Measurements from ENCODE around the gene GPR89B.
A peak's percentile ranks its signal among the peaks of the same experiment; 100 is the strongest.

GPR89B gene

DNA sequence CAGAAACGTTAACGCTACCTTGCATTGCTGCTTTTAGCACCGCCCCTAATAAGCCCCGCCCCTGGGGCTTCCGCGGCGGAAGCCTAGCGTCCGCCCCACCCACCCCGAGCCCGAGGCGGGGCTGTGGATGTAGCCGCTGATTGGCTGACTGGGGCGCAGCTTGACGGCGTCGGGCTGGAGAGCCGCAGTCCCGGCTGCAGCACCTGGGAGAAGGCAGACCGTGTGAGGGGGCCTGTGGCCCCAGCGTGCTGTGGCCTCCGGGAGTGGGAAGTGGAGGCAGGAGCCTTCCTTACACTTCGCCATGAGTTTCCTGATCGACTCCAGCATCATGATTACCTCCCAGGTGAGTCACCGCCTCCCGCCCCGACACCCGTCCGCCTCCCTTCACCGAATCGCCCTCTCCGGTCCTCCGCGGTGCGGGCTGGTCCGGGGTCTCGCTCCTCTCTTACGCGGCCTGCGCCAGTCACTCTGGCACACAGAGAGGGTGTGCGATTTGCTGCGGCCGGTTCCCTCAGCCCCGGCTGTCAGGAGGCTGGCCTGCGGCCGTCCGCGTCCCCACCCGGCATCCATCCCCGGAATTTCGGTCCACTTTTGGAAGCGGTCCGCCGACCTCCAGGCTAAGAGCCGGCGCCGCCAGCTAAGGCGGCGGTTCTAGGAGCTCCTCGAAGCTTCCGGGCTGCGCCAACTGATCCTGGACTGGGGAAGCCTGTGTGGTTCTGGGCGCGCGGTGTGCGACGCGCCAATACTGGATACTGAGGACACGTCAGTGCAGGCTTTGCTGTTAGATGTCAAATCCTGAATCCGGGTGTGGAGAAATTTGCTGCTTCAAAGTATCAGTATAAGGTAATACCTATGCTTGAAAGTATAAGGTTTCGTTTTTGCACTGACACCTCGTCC, at the start of gene GPR89B:
Gene GPR89B, plus strand, starts transcription at position 185 of the 897 bp plus-strand sequence. Its CDS starts 117 bp downstream, at position 302.
- DNase-seq (ENCODE audit: low read depth) = peak; percentile 90
- peak within 1 kb of the TSS; percentile 75 for H3K4me3 ChIP-seq (ENCODE audit: low read depth, low read length)

DNA sequence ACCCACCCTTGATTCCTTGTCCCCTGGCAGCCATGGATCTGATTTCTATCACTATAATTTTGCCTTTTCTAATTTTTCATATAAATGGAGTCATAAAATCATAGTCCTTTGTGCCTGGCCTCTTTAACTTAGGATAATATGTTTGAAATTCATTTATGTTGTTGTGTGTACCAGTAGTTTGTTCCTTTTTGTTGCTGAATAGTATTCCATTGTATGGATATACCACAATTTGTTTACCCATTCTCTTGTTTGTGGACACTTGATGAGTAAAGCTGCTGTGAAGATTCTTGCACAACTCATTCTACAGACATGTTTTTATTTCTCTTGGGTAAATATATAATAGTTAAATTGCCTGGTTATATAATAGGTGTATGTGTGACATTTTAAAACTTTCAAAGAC, 48.3 kb upstream of the GPR89B start:
- H3K4me3 ChIP-seq (ENCODE audit: low read depth, low read length) = no peak overlapping the region
- DNase-seq (ENCODE audit: low read depth) = no peak
- TF ChIP-seq, protein P1, sequence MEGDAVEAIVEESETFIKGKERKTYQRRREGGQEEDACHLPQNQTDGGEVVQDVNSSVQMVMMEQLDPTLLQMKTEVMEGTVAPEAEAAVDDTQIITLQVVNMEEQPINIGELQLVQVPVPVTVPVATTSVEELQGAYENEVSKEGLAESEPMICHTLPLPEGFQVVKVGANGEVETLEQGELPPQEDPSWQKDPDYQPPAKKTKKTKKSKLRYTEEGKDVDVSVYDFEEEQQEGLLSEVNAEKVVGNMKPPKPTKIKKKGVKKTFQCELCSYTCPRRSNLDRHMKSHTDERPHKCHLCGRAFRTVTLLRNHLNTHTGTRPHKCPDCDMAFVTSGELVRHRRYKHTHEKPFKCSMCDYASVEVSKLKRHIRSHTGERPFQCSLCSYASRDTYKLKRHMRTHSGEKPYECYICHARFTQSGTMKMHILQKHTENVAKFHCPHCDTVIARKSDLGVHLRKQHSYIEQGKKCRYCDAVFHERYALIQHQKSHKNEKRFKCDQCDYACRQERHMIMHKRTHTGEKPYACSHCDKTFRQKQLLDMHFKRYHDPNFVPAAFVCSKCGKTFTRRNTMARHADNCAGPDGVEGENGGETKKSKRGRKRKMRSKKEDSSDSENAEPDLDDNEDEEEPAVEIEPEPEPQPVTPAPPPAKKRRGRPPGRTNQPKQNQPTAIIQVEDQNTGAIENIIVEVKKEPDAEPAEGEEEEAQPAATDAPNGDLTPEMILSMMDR (conservative IDR thresholded peaks at IDR 0.05; ENCODE audit: low read depth, low read length) = no peak

DNA sequence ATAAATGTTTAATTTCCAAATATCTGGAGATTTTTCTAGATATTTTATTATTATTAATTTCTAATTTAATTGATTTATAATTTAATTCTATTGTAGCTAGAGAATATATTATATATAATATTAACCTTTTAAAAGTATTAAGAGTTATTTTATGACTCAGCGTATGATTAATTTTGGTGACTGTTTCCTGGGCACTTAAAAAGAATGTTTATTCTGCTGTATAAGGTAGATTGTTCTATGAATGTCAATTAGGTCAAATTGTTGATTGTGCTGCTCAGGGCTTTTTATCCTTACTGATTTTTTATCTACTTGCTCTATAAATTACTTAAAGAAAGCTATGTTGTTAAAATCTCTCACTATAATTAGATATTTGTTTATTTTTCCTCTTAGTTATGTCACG, 45.7 kb upstream of the GPR89B start:
- TF ChIP-seq, protein P1 (conservative IDR thresholded peaks at IDR 0.05; ENCODE audit: low read depth, low read length) = no peak
- no peak for DNase-seq (ENCODE audit: low read depth)
- no peak overlapping the region for H3K4me3 ChIP-seq (ENCODE audit: low read depth, low read length)

DNA sequence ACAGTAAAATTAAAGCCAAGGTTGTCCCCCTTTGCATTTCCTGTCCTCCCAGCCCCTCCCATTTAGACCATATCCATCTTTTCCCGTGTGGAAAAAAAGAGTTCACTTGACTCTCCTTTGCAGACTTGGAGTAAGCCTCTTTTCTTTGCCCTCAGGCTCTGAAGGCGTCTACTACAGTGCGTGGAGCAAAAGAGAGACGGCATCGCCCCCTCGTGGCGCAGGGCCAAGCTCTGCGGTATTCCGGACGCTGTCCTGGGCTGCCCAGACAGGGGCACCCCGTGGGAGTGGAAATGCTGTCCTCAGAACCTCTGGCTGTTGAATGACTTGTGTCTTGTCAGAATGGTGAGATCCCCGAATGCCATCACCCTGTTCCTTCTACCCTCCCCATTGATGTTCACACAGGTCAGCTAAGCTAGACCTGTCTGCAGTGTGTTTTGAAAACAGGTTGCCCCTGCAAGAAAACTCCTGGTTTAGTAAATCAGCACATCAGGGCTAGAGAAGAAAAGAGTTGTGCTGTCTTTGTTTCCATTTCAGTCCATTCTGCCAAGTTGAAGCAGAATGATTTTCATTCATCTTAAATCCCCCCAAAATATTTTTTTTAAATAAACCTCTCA, 37.9 kb upstream of the GPR89B start:
- TF ChIP-seq, protein P1 (conservative IDR thresholded peaks at IDR 0.05; ENCODE audit: low read depth, low read length) = peak; percentile 82
- peak; percentile 74 for DNase-seq (ENCODE audit: low read depth)
- no peak overlapping the region for H3K4me3 ChIP-seq (ENCODE audit: low read depth, low read length)

DNA sequence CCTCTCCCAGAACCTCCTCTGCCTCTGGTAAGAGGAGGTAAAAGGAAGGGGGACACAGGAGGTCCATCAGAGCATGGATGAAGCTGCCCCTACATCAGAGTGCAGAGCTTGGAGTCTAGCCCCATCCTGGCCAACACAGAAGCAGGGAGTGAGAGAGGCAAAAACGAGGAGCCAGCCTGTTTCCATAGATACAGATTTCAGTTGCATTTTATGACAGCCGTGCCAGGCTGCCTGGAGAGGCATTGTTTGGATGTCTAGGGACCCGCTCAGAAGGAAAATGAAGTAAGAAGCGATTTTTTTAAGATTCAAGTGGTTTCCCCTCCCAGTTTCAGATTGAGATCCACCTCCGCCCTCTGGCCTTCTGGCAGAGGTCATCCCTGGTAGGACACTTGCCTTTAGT, 37.1 kb upstream of the GPR89B start:
- TF ChIP-seq, protein P1 (conservative IDR thresholded peaks at IDR 0.05; ENCODE audit: low read depth, low read length) = no peak
- no peak for DNase-seq (ENCODE audit: low read depth)
- no peak overlapping the region for H3K4me3 ChIP-seq (ENCODE audit: low read depth, low read length)

DNA sequence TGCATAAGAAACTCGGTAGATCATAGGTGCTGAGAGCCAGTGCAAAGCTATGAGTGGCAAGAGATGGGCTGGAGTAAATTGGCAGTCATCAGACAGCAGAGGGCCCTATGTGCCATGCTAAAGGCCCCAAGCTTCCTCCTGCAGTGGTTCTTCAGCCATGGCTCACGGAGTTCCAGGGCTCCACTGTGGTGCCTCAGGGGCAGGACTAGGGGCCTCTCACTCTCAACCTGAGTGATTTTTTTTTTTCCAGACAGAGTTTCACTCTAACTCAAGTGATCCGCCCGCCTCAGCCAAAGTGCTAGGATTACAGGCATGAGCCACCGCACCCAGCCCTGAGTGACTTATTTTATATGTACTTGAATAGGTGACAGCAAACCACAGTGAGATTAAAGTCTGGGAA, 36.0 kb upstream of the GPR89B start:
- TF ChIP-seq, protein P1 (conservative IDR thresholded peaks at IDR 0.05; ENCODE audit: low read depth, low read length) = peak; percentile 27
- no peak overlapping the region for H3K4me3 ChIP-seq (ENCODE audit: low read depth, low read length)
- peak; percentile 14 for DNase-seq (ENCODE audit: low read depth)

DNA sequence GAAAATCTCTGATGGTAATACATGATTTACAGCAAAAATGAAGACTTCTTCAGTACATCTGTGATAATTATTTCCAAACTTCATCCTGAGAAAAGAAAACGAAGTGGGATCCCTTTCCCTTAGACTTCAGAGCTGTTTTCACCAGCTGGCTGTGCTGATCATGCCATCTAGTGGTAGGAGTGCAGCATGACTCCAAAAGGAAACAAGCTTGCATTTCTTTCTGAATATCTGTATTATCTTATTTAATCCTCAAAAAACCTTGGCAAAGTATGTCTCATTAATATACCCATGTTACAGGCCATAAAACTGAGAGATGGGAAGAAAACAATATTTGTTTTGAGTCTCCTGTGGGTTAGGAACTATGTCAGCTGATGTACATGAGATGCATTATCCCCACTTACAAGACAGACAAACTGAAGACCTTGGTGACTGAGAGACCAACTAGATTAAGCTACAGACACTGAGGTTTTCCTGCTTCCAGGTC, 35.4 kb upstream of the GPR89B start:
- DNase-seq (ENCODE audit: low read depth) = peak; percentile 79
- TF ChIP-seq, protein P1 (conservative IDR thresholded peaks at IDR 0.05; ENCODE audit: low read depth, low read length) = peak; percentile 99
- H3K4me3 ChIP-seq (ENCODE audit: low read depth, low read length) = no peak overlapping the region
